SU-DHL-6 (cell line): ENCODE results near the gene KLHL29.

Source experiments
- CTCF ChIP-seq: fragments of 200-600 bp; sonication (generic); IDR thresholded peaks from one replicate; pipeline ENCODE4 v1.5.1; 2017; ENCODE audit warnings: antibody characterized with exemption, mild to moderate bottlenecking, low read length, moderate library complexity; ENCODE audit not compliant: insufficient read depth, poor library complexity, severe bottlenecking
- EZH2phosphoT487 ChIP-seq: fragments of 200-600 bp; sonication (generic), shearing (Covaris generic); conservative IDR thresholded peaks from 2 replicates; pipeline ENCODE4 v1.6.1; 2018; ENCODE audit warnings: mild to moderate bottlenecking, antibody characterized with exemption, low read length, moderate library complexity, mixed read lengths

DNA sequence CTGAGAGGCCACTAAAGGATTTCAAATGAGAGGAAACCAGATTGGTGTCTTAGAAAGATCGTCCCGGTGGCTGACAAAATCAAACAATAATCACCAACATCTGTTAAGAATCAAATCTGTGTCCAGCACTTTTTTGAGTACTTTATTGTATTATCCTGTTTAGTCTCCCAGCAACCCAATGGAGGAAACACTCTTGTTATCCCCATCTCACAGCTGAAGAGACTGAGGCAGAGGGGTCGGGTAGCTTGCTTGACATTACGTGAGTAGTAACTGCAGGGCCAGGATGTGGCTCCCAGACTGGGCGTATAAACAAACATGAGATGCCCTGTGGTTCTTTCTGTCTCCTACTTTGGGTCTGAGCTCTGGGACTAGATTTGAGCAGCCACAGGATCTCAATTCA, 76.0 kb downstream of the KLHL29 start:
- TF ChIP-seq CTCF (no peak), EZH2phosphoT487 (no peak)
